Central memory CD8-positive, alpha-beta T cell (primary cell): ENCODE data around the gene ALAS1.
"Not testable (repeated sequence)": the region's sequence is repeated elsewhere in the genome, so short reads cannot be mapped to it uniquely, and the experiment has no call there.

Source experiments
- ATAC-seq: fragments of 150-1000 bp; cut with Tn5 transposase; replicated peaks from 2 replicates; pipeline ENCODE4 v1.10.0; 2022; ENCODE audit warnings: mild to moderate bottlenecking, moderate FRiP score, moderate number of reproducible peaks; ENCODE audit not compliant: poor library complexity, severe bottlenecking; ENCODE audit errors: extremely low read depth
- DNase-seq, 2 donors: peaks; one replicate each; pipeline ENCODE4 v3.0.0; 2021; ENCODE audit warnings: low spot score in 2 of 2
- H3K27ac Mint-ChIP-seq: one replicate; pipeline ENCODE4 v1.8.0; 2022; ENCODE audit warnings: low read depth, mild to moderate bottlenecking, moderate library complexity, mixed read lengths
- H3K27me3 Mint-ChIP-seq: one replicate; pipeline ENCODE4 v1.8.0; 2022; ENCODE audit warnings: mixed read lengths
- H3K36me3 Mint-ChIP-seq: one replicate; pipeline ENCODE4 v1.8.0; 2022; ENCODE audit warnings: mild to moderate bottlenecking, moderate library complexity, mixed read lengths; ENCODE audit not compliant: insufficient read depth
- H3K4me1 Mint-ChIP-seq: one replicate; pipeline ENCODE4 v1.8.0; 2022; ENCODE audit warnings: mixed read lengths
- H3K4me3 Mint-ChIP-seq: one replicate; pipeline ENCODE4 v1.8.0; 2022; ENCODE audit warnings: mild to moderate bottlenecking, moderate library complexity, mixed read lengths
- H3K9me3 Mint-ChIP-seq: one replicate; pipeline ENCODE4 v1.8.0; 2022; ENCODE audit warnings: mixed read lengths

Gene ALAS1

DNA sequence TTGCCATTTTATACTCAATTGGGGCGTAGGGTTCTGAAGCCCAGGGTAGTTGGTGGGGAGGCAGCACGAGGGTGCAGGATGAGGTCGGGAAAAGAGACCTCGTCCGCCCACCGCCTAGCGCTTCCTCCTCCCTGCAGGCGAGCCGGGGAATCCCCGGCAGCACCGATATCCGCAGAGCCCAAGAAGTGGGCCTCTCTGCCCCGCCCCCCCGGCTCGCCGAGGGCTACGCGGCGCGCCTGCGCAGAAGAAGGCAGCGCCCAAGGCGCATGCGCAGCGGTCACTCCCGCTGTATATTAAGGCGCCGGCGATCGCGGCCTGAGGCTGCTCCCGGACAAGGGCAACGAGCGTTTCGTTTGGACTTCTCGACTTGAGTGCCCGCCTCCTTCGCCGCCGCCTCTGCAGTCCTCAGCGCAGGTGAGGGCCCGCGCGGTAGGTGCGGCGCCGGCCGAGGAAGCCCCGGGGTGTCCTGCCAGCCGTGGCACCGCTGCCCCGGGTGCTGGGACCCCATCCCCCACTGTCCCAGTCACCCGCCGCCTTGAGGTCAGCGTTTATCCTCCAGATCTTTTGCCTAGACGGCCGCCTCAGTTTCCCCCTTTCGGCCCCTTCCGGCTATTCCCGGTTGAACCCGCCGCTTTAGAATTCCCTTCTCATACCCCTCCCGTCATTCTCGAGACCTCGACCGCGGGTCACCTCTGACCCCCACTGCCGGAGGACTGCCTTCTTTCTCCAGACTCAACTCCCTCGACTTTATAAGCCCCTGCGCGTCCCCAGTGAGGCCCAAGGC is at the start of gene ALAS1:
Gene ALAS1 (plus strand): TSS at position 319 of the 784 bp plus-strand sequence. CDS start 1,082 bp downstream, outside the sequence.
- Mint-ChIP-seq H3K27me3 (no peaks in the 10 kb centered on the region), H3K4me3 (peak within 1 kb of the TSS; percentile 98), H3K27ac (peak within 1 kb of the TSS; percentile 99), H3K4me1 (peaks cover 37% of the 10 kb centered on the region), H3K36me3 (peaks cover 32% of the 10 kb centered on the region), H3K9me3 (no peaks in the 10 kb centered on the region)
- ATAC-seq (peak; percentile 99), DNase-seq (peak; percentile 92 to 95)

DNA sequence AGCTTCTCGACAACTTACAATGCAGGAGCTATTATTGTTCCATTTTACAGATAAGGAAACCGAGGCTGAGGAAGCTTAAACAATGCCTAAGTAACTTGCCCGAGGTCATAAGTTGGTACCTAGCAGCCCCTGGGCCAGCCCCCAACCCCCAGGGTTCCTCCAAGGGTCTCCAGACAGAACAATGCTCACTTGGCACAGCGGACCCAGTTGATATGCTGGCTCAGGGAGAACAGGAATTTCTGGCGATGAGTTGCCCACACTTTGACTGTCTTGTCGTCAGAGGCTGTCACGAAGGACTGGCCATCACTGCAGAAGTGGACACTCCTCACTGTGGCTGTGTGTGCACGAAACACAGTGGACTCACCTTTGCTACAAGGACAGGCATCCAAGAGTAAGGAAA is 48.9 kb upstream of the ALAS1 start:
- no peak for ATAC-seq
- DNase-seq, result no peak
- Mint-ChIP-seq H3K4me1 (peaks cover 7% of the 10 kb centered on the region), H3K4me3 (no peak overlapping the region), H3K27ac (no peak overlapping the region), H3K27me3 (no peaks in the 10 kb centered on the region), H3K36me3 (peaks cover 3% of the 10 kb centered on the region), H3K9me3 (no peaks in the 10 kb centered on the region)

DNA sequence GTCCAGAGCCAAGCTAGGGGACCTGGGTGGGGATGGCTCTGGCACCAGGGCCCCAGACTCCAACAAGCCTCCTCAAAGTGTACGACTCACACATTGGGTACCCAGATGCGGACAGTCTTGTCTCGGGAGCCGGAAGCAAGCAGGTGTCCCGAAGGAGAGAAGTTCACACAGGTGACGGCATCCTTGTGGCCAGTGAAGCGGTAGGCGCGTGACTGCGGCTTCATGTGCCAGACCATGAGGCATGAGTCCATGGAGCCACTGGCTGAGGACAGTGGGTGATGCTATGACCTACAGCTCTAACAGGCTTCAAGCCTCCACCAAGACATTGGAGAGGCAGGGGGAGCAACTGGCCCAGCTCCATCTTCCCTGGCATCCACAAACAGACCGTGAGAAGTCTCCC is 48.2 kb upstream of the ALAS1 start:
- no peak overlapping the region for H3K4me3 Mint-ChIP-seq
- H3K4me1 Mint-ChIP-seq, result peaks cover 2% of the 10 kb centered on the region
- no peaks in the 10 kb centered on the region for H3K9me3 Mint-ChIP-seq
- H3K36me3 Mint-ChIP-seq, result peaks cover 5% of the 10 kb centered on the region
- no peak for DNase-seq
- no peak overlapping the region for H3K27ac Mint-ChIP-seq
- H3K27me3 Mint-ChIP-seq, result no peaks in the 10 kb centered on the region
- no peak for ATAC-seq

DNA sequence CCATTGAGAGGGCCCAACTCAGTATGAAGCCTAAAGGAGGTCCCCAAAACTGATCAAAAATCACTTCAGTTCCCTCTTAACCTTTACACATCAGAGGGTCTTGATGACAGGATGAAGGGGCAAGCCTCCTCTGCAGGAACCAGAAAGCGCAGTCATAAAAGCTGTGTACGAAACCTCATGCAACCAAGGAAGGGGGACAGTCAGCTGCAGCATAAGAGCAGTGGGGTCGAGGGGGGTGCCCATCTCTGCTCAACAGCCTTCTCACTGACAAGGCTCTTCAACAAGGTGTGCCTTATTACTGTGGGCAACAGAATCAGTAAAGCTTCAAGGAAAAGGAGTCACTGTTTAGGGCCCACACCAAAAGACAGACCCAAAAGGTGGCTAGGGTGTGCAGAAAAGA is 47.6 kb upstream of the ALAS1 start:
- H3K9me3 Mint-ChIP-seq, result no peaks in the 10 kb centered on the region
- peaks cover 6% of the 10 kb centered on the region for H3K36me3 Mint-ChIP-seq
- no peak overlapping the region for H3K27ac Mint-ChIP-seq
- ATAC-seq, result no peak
- no peak overlapping the region for H3K4me3 Mint-ChIP-seq
- H3K27me3 Mint-ChIP-seq, result no peaks in the 10 kb centered on the region
- no peak for DNase-seq
- peaks cover 5% of the 10 kb centered on the region for H3K4me1 Mint-ChIP-seq

DNA sequence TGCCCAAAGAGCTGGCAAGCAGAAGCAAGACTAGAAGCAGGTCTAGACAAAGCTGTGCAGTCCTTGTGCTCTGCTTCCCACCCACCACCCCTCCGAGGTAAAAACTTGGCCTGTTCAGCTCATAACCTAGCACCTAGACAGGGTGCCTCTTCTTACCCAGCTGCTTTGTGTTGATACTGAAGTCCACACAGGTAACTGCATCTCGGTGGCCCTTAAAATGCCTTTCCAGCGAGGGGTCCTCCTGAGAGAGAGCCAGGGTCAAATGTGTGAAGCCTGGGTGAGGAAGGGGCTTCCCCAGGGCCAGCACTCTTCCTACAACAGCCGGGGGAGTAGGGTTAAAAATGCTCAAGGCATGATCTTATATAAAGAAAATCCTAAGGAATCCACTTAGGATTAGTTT is 47.1 kb upstream of the ALAS1 start:
- Mint-ChIP-seq H3K27ac (no peak overlapping the region), H3K4me3 (no peak overlapping the region), H3K9me3 (no peaks in the 10 kb centered on the region), H3K36me3 (peaks cover 6% of the 10 kb centered on the region), H3K4me1 (peaks cover 5% of the 10 kb centered on the region), H3K27me3 (no peaks in the 10 kb centered on the region)
- ATAC-seq (no peak), DNase-seq (no peak)

DNA sequence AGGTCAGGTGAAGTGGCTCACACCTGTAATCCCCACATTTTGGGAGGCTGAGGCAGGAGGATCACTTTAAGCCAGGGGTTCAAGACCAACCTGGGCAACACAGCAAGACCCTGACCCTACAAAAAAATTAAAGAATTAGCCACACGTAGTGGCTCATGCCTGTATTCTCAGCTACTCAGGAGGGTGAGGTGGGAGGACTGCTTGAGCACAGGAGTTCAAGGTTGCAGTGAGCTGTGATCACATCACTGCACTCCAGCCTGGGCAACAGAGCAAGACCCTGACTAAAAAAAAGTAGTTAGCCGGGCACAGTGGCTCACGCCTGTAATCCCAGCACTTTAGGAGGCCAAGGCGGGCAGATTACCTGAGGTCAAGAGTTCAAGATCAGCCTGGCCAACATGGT is 46.0 kb upstream of the ALAS1 start:
- not testable (repeated sequence) for H3K9me3 Mint-ChIP-seq, H3K36me3 Mint-ChIP-seq, H3K4me3 Mint-ChIP-seq, H3K27ac Mint-ChIP-seq, ATAC-seq, H3K27me3 Mint-ChIP-seq, DNase-seq, H3K4me1 Mint-ChIP-seq

DNA sequence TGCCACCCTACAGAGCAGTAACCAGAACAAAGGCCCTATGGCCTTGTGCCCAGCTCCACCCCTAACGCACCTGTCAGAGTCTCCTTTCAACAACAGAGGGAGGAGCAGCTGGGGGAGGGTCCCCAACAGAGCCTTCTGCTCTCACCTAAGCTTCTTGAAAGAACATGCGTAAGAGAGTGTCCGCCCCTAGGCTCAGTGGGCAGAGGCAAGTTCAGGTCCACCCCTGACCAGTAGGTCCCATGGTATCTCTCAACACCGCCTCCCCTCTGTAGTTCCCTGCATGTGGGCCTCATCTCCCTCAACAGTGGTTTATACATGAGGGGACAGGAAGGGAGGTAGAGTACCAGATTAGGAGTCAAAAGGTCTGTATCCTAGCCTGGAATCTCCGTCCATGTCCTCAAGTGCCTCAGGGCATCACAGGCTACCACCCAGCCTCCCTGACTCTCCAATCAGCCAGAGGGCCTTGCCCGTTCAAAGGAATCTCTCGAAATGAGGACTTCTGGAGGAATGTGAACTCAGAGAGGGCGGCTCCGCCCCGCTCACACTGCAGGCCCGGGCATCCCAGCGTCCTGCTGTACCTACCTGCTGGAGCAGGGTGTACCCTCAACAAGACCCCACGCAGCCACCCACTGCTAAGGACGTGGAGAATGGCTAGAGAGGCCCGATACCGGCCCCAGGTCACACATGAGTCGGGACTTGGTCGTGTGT is 44.4 kb upstream of the ALAS1 start:
- ATAC-seq (no peak), DNase-seq (no peak)
- H3K36me3 Mint-ChIP-seq, result peaks cover 3% of the 10 kb centered on the region
- peak overlapping the region; percentile 90 for H3K4me3 Mint-ChIP-seq
- H3K27me3 Mint-ChIP-seq, result no peaks in the 10 kb centered on the region
- peaks cover 5% of the 10 kb centered on the region for H3K4me1 Mint-ChIP-seq
- H3K27ac Mint-ChIP-seq, result peak overlapping the region; percentile 86
- no peaks in the 10 kb centered on the region for H3K9me3 Mint-ChIP-seq

DNA sequence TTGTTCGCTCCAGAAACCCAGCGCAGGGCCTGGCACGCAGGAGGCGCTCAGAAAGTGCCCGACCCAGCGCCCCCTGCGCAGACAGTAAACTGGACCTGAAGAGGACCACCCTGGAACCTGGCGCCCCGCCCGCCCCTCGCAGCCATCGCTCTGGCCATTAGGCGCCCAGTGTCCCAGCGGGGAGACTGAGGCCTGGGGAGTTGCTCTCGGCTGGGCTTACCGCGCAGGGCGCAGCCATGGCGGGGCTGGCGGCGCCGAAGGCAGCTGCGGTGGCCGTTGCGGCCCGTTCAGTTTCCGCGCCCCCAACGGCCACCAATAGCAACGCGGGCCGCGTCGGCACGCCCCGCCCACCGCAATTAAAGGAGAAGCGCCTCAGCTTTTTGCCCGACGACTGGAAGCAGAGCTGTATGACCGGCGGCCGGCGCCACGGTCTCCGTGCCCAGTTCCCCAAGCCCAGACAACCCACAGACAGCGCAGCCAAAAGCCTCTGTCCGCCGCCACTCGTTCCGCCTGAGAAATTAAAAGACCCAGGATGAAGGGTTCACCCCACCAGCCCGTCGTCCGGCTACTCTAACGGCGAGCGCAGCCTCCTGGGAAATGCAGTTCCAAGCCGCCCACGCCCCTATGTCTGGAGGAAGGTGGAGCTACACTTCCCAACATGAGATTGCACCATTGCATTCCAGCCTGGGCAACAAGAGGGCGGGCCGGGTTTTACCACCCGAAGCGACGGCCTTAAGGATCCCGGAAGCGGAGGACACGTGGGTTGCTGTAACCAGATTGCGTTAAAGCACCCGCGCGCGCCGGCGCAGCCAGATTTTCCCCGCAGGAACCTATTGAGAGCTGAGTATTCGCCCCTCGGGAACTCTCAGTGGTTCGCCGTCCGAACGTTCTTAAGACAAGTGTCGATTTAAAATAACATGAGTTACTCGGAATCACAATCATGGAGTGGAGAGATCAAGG is 43.5 kb upstream of the ALAS1 start, which contains the start of gene POC1A:
Gene POC1A (minus strand): TSS at position 289 of the 960 bp plus-strand sequence. CDS start 51 bp downstream, at position 238.
- peak within 1 kb of the TSS; percentile 86 for H3K27ac Mint-ChIP-seq

DNA sequence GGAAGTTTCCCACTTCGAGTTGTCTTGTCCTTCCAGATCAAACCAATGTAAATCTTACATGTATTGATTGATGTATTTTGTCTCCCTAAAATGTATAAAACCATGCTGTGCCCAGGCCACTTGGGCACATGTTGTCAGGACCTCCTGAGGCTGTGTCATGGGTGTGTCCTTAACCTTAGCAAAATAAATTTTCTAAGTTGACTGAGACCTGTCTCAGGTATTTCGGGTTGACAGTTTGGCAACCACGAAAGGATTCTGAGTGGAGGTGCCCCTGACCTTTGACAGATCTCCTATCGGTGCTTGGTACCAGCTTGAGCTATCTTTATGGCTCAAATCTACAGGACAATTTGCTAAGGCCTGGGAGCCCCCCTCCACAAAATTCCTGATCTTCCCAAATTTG is 42.0 kb upstream of the ALAS1 start:
- Mint-ChIP-seq H3K4me1 (peaks cover 5% of the 10 kb centered on the region), H3K4me3 (peak overlapping the region; percentile 90), H3K36me3 (peaks cover 3% of the 10 kb centered on the region), H3K27me3 (no peaks in the 10 kb centered on the region), H3K27ac (no peak overlapping the region), H3K9me3 (no peaks in the 10 kb centered on the region)
- ATAC-seq (no peak), DNase-seq (no peak)

More for the DNA sequence above, 43.5 kb upstream of the ALAS1 start, which contains the start of gene POC1A:
- Mint-ChIP-seq H3K27me3 (no peaks in the 10 kb centered on the region), H3K9me3 (no peaks in the 10 kb centered on the region), H3K36me3 (peaks cover 3% of the 10 kb centered on the region), H3K4me1 (peaks cover 5% of the 10 kb centered on the region), H3K4me3 (peak within 1 kb of the TSS; percentile 90)
- DNase-seq (peak; percentile 68 to 71), ATAC-seq (peak; percentile 88)

DNA sequence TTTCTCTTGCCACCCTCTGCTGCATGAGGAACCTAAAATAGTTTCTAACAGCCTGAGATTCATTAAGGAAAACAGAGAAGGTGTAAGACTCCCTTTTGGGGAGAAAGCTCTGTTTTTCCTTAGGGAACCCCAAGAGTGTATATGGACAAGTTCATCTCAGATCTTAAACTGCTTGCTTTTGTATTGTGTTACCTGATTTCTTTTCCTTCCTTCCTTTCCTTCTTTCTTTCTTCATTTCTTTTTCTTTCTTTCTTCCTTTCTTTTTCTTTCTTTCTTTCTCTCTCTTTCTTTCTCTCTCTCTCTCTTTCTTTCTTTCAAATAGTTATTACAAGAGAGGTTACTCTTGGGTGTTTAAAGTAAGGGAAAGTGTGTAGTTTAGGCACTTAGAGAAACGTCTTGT is 38.5 kb upstream of the ALAS1 start:
- H3K27ac Mint-ChIP-seq, result no peak overlapping the region
- H3K27me3 Mint-ChIP-seq, result no peaks in the 10 kb centered on the region
- no peak for ATAC-seq
- no peak for DNase-seq
- no peak overlapping the region for H3K4me3 Mint-ChIP-seq
- H3K9me3 Mint-ChIP-seq, result no peaks in the 10 kb centered on the region
- H3K36me3 Mint-ChIP-seq, result peaks cover 3% of the 10 kb centered on the region
- H3K4me1 Mint-ChIP-seq, result peaks cover 5% of the 10 kb centered on the region

DNA sequence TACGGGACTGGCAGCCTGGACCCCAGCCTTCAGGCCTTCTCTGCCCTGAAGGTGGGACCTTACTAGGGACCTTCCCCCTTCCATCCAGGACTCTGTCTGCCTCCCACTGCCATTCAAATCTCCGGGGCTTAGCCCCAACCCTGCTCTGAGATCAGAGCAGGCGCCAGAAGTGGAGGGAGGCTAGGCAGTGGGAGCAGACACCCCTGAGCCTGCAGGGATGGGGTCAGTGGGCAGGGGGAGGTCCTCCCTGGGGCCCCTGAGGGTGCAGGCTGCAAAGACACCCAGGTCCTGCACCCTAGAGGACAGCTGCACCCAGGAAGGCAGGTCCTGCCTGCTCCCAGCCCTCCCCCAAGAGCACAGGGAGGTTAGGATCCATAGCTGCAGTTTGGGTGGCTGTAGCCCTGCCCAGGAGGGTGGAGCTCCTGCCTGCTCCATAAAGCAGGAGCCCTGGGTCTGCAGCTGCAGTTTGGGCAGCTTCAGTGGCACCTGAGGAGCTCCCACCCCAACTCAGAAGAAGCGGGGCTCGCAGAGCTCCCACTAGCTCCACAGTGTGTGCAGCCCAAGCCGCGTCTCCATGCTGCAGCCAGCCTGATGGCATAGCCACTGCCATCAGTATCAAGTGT is 35.6 kb upstream of the ALAS1 start:
- no peaks in the 10 kb centered on the region for H3K36me3 Mint-ChIP-seq

DNA sequence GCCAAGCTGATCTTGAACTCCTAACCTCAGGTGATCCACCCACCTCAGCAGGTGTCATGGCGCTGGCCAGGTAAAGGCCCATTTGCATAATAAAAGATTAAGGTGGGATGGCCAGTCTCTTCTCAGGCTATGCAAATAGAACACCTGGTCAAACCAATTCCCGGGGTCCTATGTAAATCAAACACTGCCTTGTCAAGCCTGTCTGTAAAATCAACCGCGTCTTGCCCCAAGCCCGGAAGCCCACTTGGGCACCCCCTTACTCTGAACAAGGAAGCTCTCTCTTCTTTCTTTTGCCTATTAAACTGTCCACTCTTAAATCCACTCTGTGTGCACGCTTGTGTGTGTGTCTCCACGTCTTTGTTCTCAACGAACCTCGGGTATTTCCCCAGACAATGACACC is 30.7 kb upstream of the ALAS1 start:
- H3K4me1 Mint-ChIP-seq, result no peaks in the 10 kb centered on the region
- no peaks in the 10 kb centered on the region for H3K9me3 Mint-ChIP-seq
- no peaks in the 10 kb centered on the region for H3K27me3 Mint-ChIP-seq
- no peak for DNase-seq
- H3K27ac Mint-ChIP-seq, result no peak overlapping the region
- no peak for ATAC-seq
- no peak overlapping the region for H3K4me3 Mint-ChIP-seq
- H3K36me3 Mint-ChIP-seq, result no peaks in the 10 kb centered on the region

More for the DNA sequence above, 35.6 kb upstream of the ALAS1 start:
- Mint-ChIP-seq H3K9me3 (no peaks in the 10 kb centered on the region), H3K27ac (no peak overlapping the region), H3K4me1 (no peaks in the 10 kb centered on the region), H3K4me3 (no peak overlapping the region), H3K27me3 (no peaks in the 10 kb centered on the region)
- ATAC-seq, result no peak
- DNase-seq, result no peak
